WTC11 (cell line): Measurements from ENCODE around the gene HPSE. TPM values are rescaled to one million over a fixed set of nuclear protein-coding genes. Genes with fewer than 3 reads are reported as not detected.

ENCODE experiments used
- ATAC-seq: fragments of 200-7000 bp; cut with Tn5 transposase; 2 replicates; pipeline ENCODE4 v1.10.0; 2021; ENCODE audit warnings: mild to moderate bottlenecking, moderate library complexity
- CTCF ChIA-PET: fragments of 300-600 bp; sonication (Branson Sonifier 250); formaldehyde crosslinking; loops from one replicate; lab custom pipeline; 2021; ENCODE audit warnings: antibody characterized with exemption; lab: Charles Lee
- POLR2A ChIA-PET: fragments of 350-600 bp; sonication (Branson Sonifier 250); formaldehyde crosslinking; loops from one replicate; lab custom pipeline; 2021; ENCODE audit warnings: antibody characterized with exemption; lab: Charles Lee
- DNase-seq: peaks from one replicate; pipeline ENCODE4 v3.0.0; 2021; ENCODE audit warnings: low spot score
- H3K27ac Mint-ChIP-seq: 2 replicates; pipeline ENCODE4 v1.8.0; 2021; ENCODE audit warnings: mixed read lengths
- H3K27me3 Mint-ChIP-seq: 2 replicates; pipeline ENCODE4 v1.8.0; 2021; ENCODE audit warnings: low read depth, mild to moderate bottlenecking, moderate library complexity, mixed read lengths
- H3K36me3 Mint-ChIP-seq: 2 replicates; pipeline ENCODE4 v1.8.0; 2021; ENCODE audit warnings: mixed read lengths
- H3K4me1 Mint-ChIP-seq: 2 replicates; pipeline ENCODE4 v1.8.0; 2022; ENCODE audit warnings: mixed read lengths
- H3K4me3 Mint-ChIP-seq: 2 replicates; pipeline ENCODE4 v1.8.0; 2021; ENCODE audit warnings: mild to moderate bottlenecking, moderate library complexity, mixed read lengths
- H3K9me3 Mint-ChIP-seq: 2 replicates; pipeline ENCODE4 v1.8.0; 2021; ENCODE audit warnings: mixed read lengths
- CREM ChIP-seq: sonication (generic); formaldehyde crosslinking; IDR thresholded peaks from 2 replicates; pipeline ENCODE4 v1.8.1; 2022; ENCODE audit warnings: mild to moderate bottlenecking, missing genetic modification reagents, moderate library complexity
- ESRRA ChIP-seq: sonication (generic); formaldehyde crosslinking; IDR thresholded peaks from 2 replicates; pipeline ENCODE4 v1.8.1; 2022; ENCODE audit warnings: mild to moderate bottlenecking, missing genetic modification reagents, borderline replicate concordance
- ETV6 ChIP-seq: sonication (generic); formaldehyde crosslinking; IDR thresholded peaks from 2 replicates; pipeline ENCODE4 v1.8.1; 2022; ENCODE audit warnings: mild to moderate bottlenecking, missing genetic modification reagents
- FOXP1 ChIP-seq: sonication (generic); formaldehyde crosslinking; IDR thresholded peaks from 2 replicates; pipeline ENCODE4 v1.8.0; 2022; ENCODE audit warnings: missing genetic modification reagents, mild to moderate bottlenecking, moderate library complexity, borderline replicate concordance
- GABPB1 ChIP-seq: sonication (generic); formaldehyde crosslinking; IDR thresholded peaks from 2 replicates; pipeline ENCODE4 v1.8.1; 2023; ENCODE audit warnings: mild to moderate bottlenecking, missing genetic modification reagents
- GRHL2 ChIP-seq: fragments of 250-450 bp; sonication (Bioruptor Pico); IDR thresholded peaks from 2 replicates; pipeline ENCODE4 v1.8.0; 2022; ENCODE audit warnings: mild to moderate bottlenecking, moderate library complexity; ENCODE audit not compliant: insufficient replicate concordance, severe bottlenecking
- IRF2 ChIP-seq: sonication (generic); formaldehyde crosslinking; IDR thresholded peaks from 2 replicates; pipeline ENCODE4 v1.8.0; 2022; ENCODE audit warnings: low read depth, missing genetic modification reagents, borderline replicate concordance
- JAZF1 ChIP-seq: fragments of 250-450 bp; sonication (Bioruptor Pico); IDR thresholded peaks from 2 replicates; pipeline ENCODE4 v1.9.0; 2021; ENCODE audit warnings: moderate library complexity, mild to moderate bottlenecking, inconsistent platforms
- NFYB ChIP-seq: sonication (generic); formaldehyde crosslinking; conservative IDR thresholded peaks from 2 replicates; pipeline ENCODE4 v1.8.0; 2022; ENCODE audit warnings: low read depth, missing genetic modification reagents
- NR1H2 ChIP-seq: sonication (generic); formaldehyde crosslinking; IDR thresholded peaks from 2 replicates; pipeline ENCODE4 v1.9.0; 2021; ENCODE audit warnings: mild to moderate bottlenecking, moderate library complexity, missing genetic modification reagents
- NR2C2 ChIP-seq: sonication (generic); formaldehyde crosslinking; IDR thresholded peaks from 2 replicates; pipeline ENCODE4 v1.8.0; 2022; ENCODE audit warnings: mild to moderate bottlenecking, missing genetic modification reagents
- NR3C1 ChIP-seq: sonication (generic); formaldehyde crosslinking; conservative IDR thresholded peaks from 2 replicates; pipeline ENCODE4 v1.8.1; 2023; ENCODE audit warnings: low read depth, mild to moderate bottlenecking, missing genetic modification reagents
- OVOL2 ChIP-seq: fragments of 250-450 bp; sonication (Bioruptor Pico); IDR thresholded peaks from 2 replicates; pipeline ENCODE4 v1.9.0; 2021; ENCODE audit warnings: mild to moderate bottlenecking, borderline replicate concordance
- RELA ChIP-seq: sonication (generic); formaldehyde crosslinking; IDR thresholded peaks from 2 replicates; pipeline ENCODE4 v1.8.1; 2022; ENCODE audit warnings: missing genetic modification reagents, mild to moderate bottlenecking, borderline replicate concordance
- SMAD4 ChIP-seq: sonication (generic); formaldehyde crosslinking; IDR thresholded peaks from 2 replicates; pipeline ENCODE4 v1.8.0; 2022; ENCODE audit warnings: mild to moderate bottlenecking, missing genetic modification reagents
- TCF7 ChIP-seq: sonication (generic); formaldehyde crosslinking; IDR thresholded peaks from 2 replicates; pipeline ENCODE4 v1.8.0; 2022; ENCODE audit warnings: mild to moderate bottlenecking, low read depth, missing genetic modification reagents, moderate library complexity
- TEAD1 ChIP-seq: sonication (generic); formaldehyde crosslinking; IDR thresholded peaks from 2 replicates; pipeline ENCODE4 v1.8.0; 2022; ENCODE audit warnings: mild to moderate bottlenecking, missing genetic modification reagents
- ZBTB21 ChIP-seq: sonication (generic); formaldehyde crosslinking; IDR thresholded peaks from 2 replicates; pipeline ENCODE4 v1.8.1; 2023; ENCODE audit warnings: mild to moderate bottlenecking, missing genetic modification reagents, borderline replicate concordance
- ZNF396 ChIP-seq: fragments of 250-450 bp; sonication (Bioruptor Pico); IDR thresholded peaks from 2 replicates; pipeline ENCODE4 v1.8.0; 2021; ENCODE audit warnings: mild to moderate bottlenecking, moderate library complexity, borderline replicate concordance
- ZNF423 ChIP-seq: fragments of 250-450 bp; sonication (Bioruptor Pico); IDR thresholded peaks from 2 replicates; pipeline ENCODE4 v2.1.2; 2022; ENCODE audit warnings: mild to moderate bottlenecking, moderate library complexity
- total RNA-seq: library from RNA; stranded (reverse); gene quantifications from 3 replicates; pipeline ENCODE4 v1.2.3, GENCODE V29; 2021
- TF ChIP-seq, protein P1 (sequence below): fragments of 250-450 bp; sonication (Bioruptor Pico); IDR thresholded peaks from 2 replicates; pipeline ENCODE4 v1.9.0; 2021; ENCODE audit warnings: mild to moderate bottlenecking
- TF ChIP-seq, protein P2 (sequence below): fragments of 200-600 bp; IDR thresholded peaks from 2 replicates; pipeline ENCODE4 v1.8.0; 2022; ENCODE audit warnings: antibody characterized with exemption
- TF ChIP-seq, protein P3 (sequence below): sonication (generic); formaldehyde crosslinking; IDR thresholded peaks from 2 replicates; pipeline ENCODE4 v1.8.0; 2022; ENCODE audit warnings: mild to moderate bottlenecking, missing genetic modification reagents
- TF ChIP-seq, protein P4 (sequence below): sonication (generic); formaldehyde crosslinking; IDR thresholded peaks from 2 replicates; pipeline ENCODE4 v1.8.1; 2023; ENCODE audit warnings: mild to moderate bottlenecking, moderate library complexity, missing genetic modification reagents
- TF ChIP-seq, protein P5 (sequence below): sonication (generic); formaldehyde crosslinking; IDR thresholded peaks from 2 replicates; pipeline ENCODE4 v1.8.0; 2023; ENCODE audit warnings: missing genetic modification reagents
- TF ChIP-seq, protein P6 (sequence below): sonication (generic); formaldehyde crosslinking; IDR thresholded peaks from 2 replicates; pipeline ENCODE4 v1.8.0; 2022; ENCODE audit warnings: mild to moderate bottlenecking, missing genetic modification reagents
- TF ChIP-seq, protein P7 (sequence below): fragments of 250-450 bp; sonication (Bioruptor Pico); conservative IDR thresholded peaks from 2 replicates; pipeline ENCODE4 v1.9.0; 2021; ENCODE audit warnings: mild to moderate bottlenecking

Gene HPSE
- total RNA-seq, 1 experiment from 2014 or later, result 3.0 TPM

DNA sequence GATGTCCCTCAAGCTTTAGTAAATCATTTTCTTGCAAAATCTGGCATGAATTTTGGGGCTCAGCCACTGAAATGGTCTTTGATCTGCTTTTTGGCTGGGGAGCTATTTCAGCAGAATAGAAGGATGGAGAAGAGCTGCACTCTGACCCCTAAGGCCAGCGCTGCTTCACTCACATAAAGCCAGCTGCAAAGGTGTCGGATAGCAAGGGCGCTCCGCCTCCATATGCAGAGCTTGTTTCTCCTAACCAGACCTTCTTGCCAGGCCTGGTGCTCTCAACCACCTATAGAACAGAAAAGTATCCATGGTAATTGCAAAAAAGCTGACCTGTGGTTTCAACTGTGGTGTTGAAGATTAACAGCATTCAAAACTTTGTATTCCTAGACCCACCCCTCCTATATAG lies 26.0 kb downstream of the HPSE start (continued):
- TF ChIP-seq, protein P1, sequence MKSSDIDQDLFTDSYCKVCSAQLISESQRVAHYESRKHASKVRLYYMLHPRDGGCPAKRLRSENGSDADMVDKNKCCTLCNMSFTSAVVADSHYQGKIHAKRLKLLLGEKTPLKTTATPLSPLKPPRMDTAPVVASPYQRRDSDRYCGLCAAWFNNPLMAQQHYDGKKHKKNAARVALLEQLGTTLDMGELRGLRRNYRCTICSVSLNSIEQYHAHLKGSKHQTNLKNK, result no peak
- TF ChIP-seq, protein P2, sequence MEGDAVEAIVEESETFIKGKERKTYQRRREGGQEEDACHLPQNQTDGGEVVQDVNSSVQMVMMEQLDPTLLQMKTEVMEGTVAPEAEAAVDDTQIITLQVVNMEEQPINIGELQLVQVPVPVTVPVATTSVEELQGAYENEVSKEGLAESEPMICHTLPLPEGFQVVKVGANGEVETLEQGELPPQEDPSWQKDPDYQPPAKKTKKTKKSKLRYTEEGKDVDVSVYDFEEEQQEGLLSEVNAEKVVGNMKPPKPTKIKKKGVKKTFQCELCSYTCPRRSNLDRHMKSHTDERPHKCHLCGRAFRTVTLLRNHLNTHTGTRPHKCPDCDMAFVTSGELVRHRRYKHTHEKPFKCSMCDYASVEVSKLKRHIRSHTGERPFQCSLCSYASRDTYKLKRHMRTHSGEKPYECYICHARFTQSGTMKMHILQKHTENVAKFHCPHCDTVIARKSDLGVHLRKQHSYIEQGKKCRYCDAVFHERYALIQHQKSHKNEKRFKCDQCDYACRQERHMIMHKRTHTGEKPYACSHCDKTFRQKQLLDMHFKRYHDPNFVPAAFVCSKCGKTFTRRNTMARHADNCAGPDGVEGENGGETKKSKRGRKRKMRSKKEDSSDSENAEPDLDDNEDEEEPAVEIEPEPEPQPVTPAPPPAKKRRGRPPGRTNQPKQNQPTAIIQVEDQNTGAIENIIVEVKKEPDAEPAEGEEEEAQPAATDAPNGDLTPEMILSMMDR, result no peak
- TF ChIP-seq ZNF396 (CRISPR knock-in tag) (no peak), SMAD4 (CRISPR knock-in tag) (no peak), IRF2 (CRISPR knock-in tag) (no peak), OVOL2 (CRISPR knock-in tag) (no peak), GABPB1 (CRISPR knock-in tag) (no peak), ZBTB21 (no peak), TCF7 (no peak)
- TF ChIP-seq, protein P3, sequence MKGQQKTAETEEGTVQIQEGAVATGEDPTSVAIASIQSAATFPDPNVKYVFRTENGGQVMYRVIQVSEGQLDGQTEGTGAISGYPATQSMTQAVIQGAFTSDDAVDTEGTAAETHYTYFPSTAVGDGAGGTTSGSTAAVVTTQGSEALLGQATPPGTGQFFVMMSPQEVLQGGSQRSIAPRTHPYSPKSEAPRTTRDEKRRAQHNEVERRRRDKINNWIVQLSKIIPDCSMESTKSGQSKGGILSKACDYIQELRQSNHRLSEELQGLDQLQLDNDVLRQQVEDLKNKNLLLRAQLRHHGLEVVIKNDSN (CRISPR knock-in tag), result no peak
- TF ChIP-seq, all 79 proteins: peak for 0

DNA sequence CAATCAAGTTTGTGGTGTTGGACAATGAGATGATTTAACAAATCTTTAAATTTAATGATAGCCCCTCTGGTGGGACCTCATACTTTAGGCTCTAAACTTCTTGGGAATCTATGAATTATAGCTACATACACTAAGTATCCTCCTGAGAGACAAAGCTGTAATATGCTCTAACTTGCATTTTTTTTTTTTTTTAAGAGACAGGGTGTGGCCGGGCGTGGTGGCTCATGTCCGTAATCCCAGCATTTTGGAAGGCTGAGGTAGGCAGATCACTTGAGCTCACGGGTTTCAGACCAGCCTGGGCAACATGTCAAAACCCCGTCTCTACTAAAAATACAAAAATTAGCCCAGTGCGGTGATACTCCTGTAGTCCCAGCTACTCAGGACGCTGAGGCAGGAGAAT lies 26.7 kb downstream of the HPSE start:
- ATAC-seq (no peak), DNase-seq (no peak)
- no peaks in the 10 kb centered on the region for H3K9me3 Mint-ChIP-seq
- ChIA-PET CTCF (interaction anchor here (1.4 to 1.8 kb wide), 2 partner anchors 23 to 27 kb away, joined by 5 to 13 read pairs; partner anchors contain the start of gene COQ2), POLR2A (no interaction called here)
- H3K36me3 Mint-ChIP-seq, result peaks cover 4% of the 10 kb centered on the region; the same call in 1 of the 2 replicates
- TF ChIP-seq, protein P4, sequence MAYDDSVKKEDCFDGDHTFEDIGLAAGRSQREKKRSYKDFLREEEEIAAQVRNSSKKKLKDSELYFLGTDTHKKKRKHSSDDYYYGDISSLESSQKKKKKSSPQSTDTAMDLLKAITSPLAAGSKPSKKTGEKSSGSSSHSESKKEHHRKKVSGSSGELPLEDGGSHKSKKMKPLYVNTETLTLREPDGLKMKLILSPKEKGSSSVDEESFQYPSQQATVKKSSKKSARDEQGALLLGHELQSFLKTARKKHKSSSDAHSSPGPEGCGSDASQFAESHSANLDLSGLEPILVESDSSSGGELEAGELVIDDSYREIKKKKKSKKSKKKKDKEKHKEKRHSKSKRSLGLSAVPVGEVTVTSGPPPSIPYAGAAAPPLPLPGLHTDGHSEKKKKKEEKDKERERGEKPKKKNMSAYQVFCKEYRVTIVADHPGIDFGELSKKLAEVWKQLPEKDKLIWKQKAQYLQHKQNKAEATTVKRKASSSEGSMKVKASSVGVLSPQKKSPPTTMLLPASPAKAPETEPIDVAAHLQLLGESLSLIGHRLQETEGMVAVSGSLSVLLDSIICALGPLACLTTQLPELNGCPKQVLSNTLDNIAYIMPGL (CRISPR knock-in tag), result no peak
- no peak for TF ChIP-seq FOXP1 (CRISPR knock-in tag)
- no peak overlapping the region for H3K27ac Mint-ChIP-seq
- no peak overlapping the region for H3K4me3 Mint-ChIP-seq
- H3K4me1 Mint-ChIP-seq, result peaks cover 27% of the 10 kb centered on the region
- no peaks in the 10 kb centered on the region for H3K27me3 Mint-ChIP-seq

DNA sequence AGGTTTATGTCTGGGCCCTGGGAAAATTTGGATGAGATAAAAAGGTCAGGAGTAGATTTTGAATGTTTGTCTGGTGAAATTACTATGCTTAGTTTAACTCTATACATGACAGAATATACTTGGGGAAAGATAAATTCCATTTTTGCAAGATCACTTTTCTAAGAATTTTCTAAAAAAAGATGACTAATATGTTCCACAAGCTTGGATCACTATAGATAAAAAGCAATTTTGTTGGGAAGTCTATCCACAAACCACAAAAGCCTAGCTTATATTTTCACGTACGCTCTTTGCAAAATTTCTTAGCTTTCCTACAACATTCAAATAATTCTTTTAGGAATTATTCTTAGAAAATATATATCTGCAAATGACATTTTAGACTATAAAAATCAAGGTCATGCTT lies 29.5 kb downstream of the HPSE start:
- DNase-seq (no peak), ATAC-seq (no peak)
- Mint-ChIP-seq H3K4me1 (peaks cover 27% of the 10 kb centered on the region), H3K9me3 (no peaks in the 10 kb centered on the region), H3K4me3 (no peak overlapping the region), H3K27ac (no peak overlapping the region), H3K27me3 (no peaks in the 10 kb centered on the region), H3K36me3 (no peaks in the 10 kb centered on the region)
- ChIA-PET CTCF (no interaction called here), POLR2A (no interaction called here)
- no peak for TF ChIP-seq RELA (CRISPR knock-in tag)
- no peak for TF ChIP-seq NR3C1 (CRISPR knock-in tag)
- TF ChIP-seq, protein P5, sequence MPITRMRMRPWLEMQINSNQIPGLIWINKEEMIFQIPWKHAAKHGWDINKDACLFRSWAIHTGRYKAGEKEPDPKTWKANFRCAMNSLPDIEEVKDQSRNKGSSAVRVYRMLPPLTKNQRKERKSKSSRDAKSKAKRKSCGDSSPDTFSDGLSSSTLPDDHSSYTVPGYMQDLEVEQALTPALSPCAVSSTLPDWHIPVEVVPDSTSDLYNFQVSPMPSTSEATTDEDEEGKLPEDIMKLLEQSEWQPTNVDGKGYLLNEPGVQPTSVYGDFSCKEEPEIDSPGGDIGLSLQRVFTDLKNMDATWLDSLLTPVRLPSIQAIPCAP (CRISPR knock-in tag), result no peak
- TF ChIP-seq ETV6, result no peak
- no peak for TF ChIP-seq JAZF1 (CRISPR knock-in tag)
- TF ChIP-seq, protein P6, sequence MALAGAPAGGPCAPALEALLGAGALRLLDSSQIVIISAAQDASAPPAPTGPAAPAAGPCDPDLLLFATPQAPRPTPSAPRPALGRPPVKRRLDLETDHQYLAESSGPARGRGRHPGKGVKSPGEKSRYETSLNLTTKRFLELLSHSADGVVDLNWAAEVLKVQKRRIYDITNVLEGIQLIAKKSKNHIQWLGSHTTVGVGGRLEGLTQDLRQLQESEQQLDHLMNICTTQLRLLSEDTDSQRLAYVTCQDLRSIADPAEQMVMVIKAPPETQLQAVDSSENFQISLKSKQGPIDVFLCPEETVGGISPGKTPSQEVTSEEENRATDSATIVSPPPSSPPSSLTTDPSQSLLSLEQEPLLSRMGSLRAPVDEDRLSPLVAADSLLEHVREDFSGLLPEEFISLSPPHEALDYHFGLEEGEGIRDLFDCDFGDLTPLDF, result no peak
- TF ChIP-seq FOXP1 (CRISPR knock-in tag), result no peak
- TF ChIP-seq GRHL2, result no peak
- no peak for TF ChIP-seq CREM (CRISPR knock-in tag)
- no peak for TF ChIP-seq NR1H2 (CRISPR knock-in tag)
- TF ChIP-seq, protein P7, sequence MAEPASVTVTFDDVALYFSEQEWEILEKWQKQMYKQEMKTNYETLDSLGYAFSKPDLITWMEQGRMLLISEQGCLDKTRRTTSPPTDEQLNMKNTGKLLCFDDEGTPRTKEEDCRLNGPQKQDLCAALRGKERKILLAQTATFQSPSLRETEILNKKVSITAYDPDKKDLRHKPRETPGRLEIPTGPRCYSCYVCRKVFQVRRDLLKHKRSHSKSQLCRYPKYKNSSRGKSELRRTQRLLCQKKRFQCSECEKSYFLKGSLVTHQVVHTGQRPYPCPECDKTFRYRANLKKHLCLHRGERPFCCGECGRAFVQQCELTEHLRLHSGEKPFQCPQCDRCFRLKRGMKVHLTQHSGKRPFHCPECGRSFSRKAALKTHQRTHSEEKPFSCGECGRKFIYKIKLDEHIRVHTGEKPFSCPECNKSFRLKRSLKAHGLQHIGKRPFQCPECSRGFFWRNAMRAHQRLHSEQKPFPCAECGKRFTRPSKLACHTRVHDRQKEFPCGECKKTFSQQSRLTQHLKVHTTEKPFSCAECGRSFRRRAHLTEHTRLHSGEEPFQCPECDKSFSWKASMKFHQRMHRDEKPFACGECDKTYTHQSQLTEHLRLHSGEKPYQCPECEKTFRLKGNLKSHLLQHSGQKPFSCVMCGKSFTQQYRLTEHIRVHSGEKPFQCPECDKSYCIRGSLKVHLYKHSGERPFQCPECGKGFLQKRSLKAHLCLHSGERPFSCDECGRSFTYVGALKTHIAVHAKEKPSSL (CRISPR knock-in tag), result no peak
- no peak for TF ChIP-seq ZNF423 (CRISPR knock-in tag)
- no peak for TF ChIP-seq IRF2 (CRISPR knock-in tag)
- no peak for TF ChIP-seq NFYB
- no peak for TF ChIP-seq ZNF396 (CRISPR knock-in tag)
- TF ChIP-seq TEAD1 (CRISPR knock-in tag), result no peak
- TF ChIP-seq NR2C2, result no peak
- TF ChIP-seq ESRRA (CRISPR knock-in tag), result no peak
